HG02870 (cell line): ENCODE measurements around the gene UVRAG.
"Not testable (repeated sequence)": the region's sequence is repeated elsewhere in the genome, so short reads cannot be mapped to it uniquely, and the experiment has no call there.

Experiments used
- ATAC-seq: cut with Tn5 transposase; IDR thresholded peaks from one replicate; pipeline ENCODE4 v1.9.1; 2021; ENCODE audit warnings: mild to moderate bottlenecking, moderate library complexity; ENCODE audit not compliant: unreplicated experiment

Gene UVRAG

GRCh38 chr11:75836417-75836816, 21.4 kb downstream of the UVRAG start:
- no peak for ATAC-seq

- ATAC-seq, result no peak
Observed at GRCh38 chr11:75839851-75840250, 24.8 kb downstream of the UVRAG start.

GRCh38 chr11:75840522-75840921, 25.5 kb downstream of the UVRAG start:
- ATAC-seq, result no peak

GRCh38 chr11:75841739-75842138, 26.7 kb downstream of the UVRAG start:
- no peak for ATAC-seq

GRCh38 chr11:75845324-75845723, 30.3 kb downstream of the UVRAG start:
- no peak for ATAC-seq

- no peak for ATAC-seq
Observed at GRCh38 chr11:75849894-75850293, 34.9 kb downstream of the UVRAG start.

- ATAC-seq, result no peak
Observed at GRCh38 chr11:75850787-75851186, 35.8 kb downstream of the UVRAG start.

- ATAC-seq, result no peak
Observed at GRCh38 chr11:75851203-75851602, 36.2 kb downstream of the UVRAG start.

GRCh38 chr11:75852406-75853017, 37.5 kb downstream of the UVRAG start:
- ATAC-seq, result no peak

- not testable (repeated sequence) for ATAC-seq
Observed at GRCh38 chr11:75853563-75853962, 38.6 kb downstream of the UVRAG start.

GRCh38 chr11:75853971-75854370, 39.0 kb downstream of the UVRAG start:
- no peak for ATAC-seq

- no peak for ATAC-seq
Observed at GRCh38 chr11:75855206-75855605, 40.2 kb downstream of the UVRAG start.

GRCh38 chr11:75856912-75857311, 41.9 kb downstream of the UVRAG start:
- no peak for ATAC-seq

GRCh38 chr11:75858042-75858441, 43.0 kb downstream of the UVRAG start:
- no peak for ATAC-seq

GRCh38 chr11:75858613-75859012, 43.6 kb downstream of the UVRAG start:
- ATAC-seq, result no peak

GRCh38 chr11:75859614-75860013, 44.6 kb downstream of the UVRAG start:
- ATAC-seq, result no peak

GRCh38 chr11:75862437-75862836, 47.4 kb downstream of the UVRAG start:
- ATAC-seq, result no peak

GRCh38 chr11:75867778-75868374, 52.9 kb downstream of the UVRAG start:
- ATAC-seq, result no peak

GRCh38 chr11:75868990-75869389, 54.0 kb downstream of the UVRAG start:
- ATAC-seq, result no peak

- no peak for ATAC-seq
Observed at GRCh38 chr11:75869661-75870455, 54.8 kb downstream of the UVRAG start.

GRCh38 chr11:75872887-75873416, 57.9 kb downstream of the UVRAG start:
- peak; percentile 22 for ATAC-seq
